Measurements from ENCODE around the gene LRMDA. TPM values are rescaled to one million over a fixed set of nuclear protein-coding genes. Genes with fewer than 3 reads are reported as not detected.

Gene LRMDA
- total RNA-seq, 3 donors from 2014 or later, result not detected

- H3K4me3 Mint-ChIP-seq, result no peak overlapping the region
- H3K27me3 Mint-ChIP-seq (ENCODE audit: low read depth), result no peaks in the 10 kb centered on the region
- H3K4me1 Mint-ChIP-seq (ENCODE audit: low read depth), result no peaks in the 10 kb centered on the region
- ATAC-seq, result no peak
- no peaks in the 10 kb centered on the region for H3K36me3 Mint-ChIP-seq (ENCODE audit: insufficient read depth)
- H3K9me3 Mint-ChIP-seq, result no peaks in the 10 kb centered on the region
- no peak for DNase-seq
Observed at GRCh38 chr10:75977139-75977538, 545.7 kb downstream of the LRMDA start.

GRCh38 chr10:75978213-75978612 lies 546.8 kb downstream of the LRMDA start:
- Mint-ChIP-seq H3K4me3 (no peak overlapping the region), H3K27me3 (ENCODE audit: low read depth) (no peaks in the 10 kb centered on the region), H3K4me1 (ENCODE audit: low read depth) (no peaks in the 10 kb centered on the region), H3K36me3 (ENCODE audit: insufficient read depth) (no peaks in the 10 kb centered on the region), H3K9me3 (no peaks in the 10 kb centered on the region)
- DNase-seq (no peak), ATAC-seq (no peak)

GRCh38 chr10:75980419-75981002 lies 549.1 kb downstream of the LRMDA start:
- DNase-seq (no peak), ATAC-seq (no peak)
- Mint-ChIP-seq H3K4me3 (no peak overlapping the region), H3K4me1 (ENCODE audit: low read depth) (no peaks in the 10 kb centered on the region), H3K36me3 (ENCODE audit: insufficient read depth) (no peaks in the 10 kb centered on the region), H3K27me3 (ENCODE audit: low read depth) (no peaks in the 10 kb centered on the region), H3K9me3 (no peaks in the 10 kb centered on the region)

- DNase-seq (no peak), ATAC-seq (no peak)
- Mint-ChIP-seq H3K4me3 (no peak overlapping the region), H3K9me3 (no peaks in the 10 kb centered on the region), H3K36me3 (ENCODE audit: insufficient read depth) (no peaks in the 10 kb centered on the region), H3K27me3 (ENCODE audit: low read depth) (no peaks in the 10 kb centered on the region), H3K4me1 (ENCODE audit: low read depth) (no peaks in the 10 kb centered on the region)
Observed at GRCh38 chr10:75982611-75983369, 551.4 kb downstream of the LRMDA start.

- Mint-ChIP-seq H3K27me3 (ENCODE audit: low read depth) (no peaks in the 10 kb centered on the region), H3K4me1 (ENCODE audit: low read depth) (no peaks in the 10 kb centered on the region), H3K4me3 (no peak overlapping the region), H3K9me3 (no peaks in the 10 kb centered on the region), H3K36me3 (ENCODE audit: insufficient read depth) (no peaks in the 10 kb centered on the region)
- DNase-seq (no peak), ATAC-seq (no peak)
Observed at GRCh38 chr10:75984067-75984466, 552.6 kb downstream of the LRMDA start.

- H3K27me3 Mint-ChIP-seq (ENCODE audit: low read depth), result no peaks in the 10 kb centered on the region
- no peaks in the 10 kb centered on the region for H3K4me1 Mint-ChIP-seq (ENCODE audit: low read depth)
Observed at GRCh38 chr10:75987616-75988015, 556.2 kb downstream of the LRMDA start.

GRCh38 chr10:75994357-75995040 lies 563.1 kb downstream of the LRMDA start:
- DNase-seq, result no peak
- Mint-ChIP-seq H3K27me3 (ENCODE audit: low read depth) (no peaks in the 10 kb centered on the region), H3K4me1 (ENCODE audit: low read depth) (no peaks in the 10 kb centered on the region), H3K4me3 (no peak overlapping the region), H3K36me3 (ENCODE audit: insufficient read depth) (no peaks in the 10 kb centered on the region), H3K9me3 (no peaks in the 10 kb centered on the region)
- ATAC-seq, result no peak

More at GRCh38 chr10:75987616-75988015, 556.2 kb downstream of the LRMDA start:
- no peak for ATAC-seq
- DNase-seq, result no peak
- Mint-ChIP-seq H3K4me3 (no peak overlapping the region), H3K9me3 (no peaks in the 10 kb centered on the region), H3K36me3 (ENCODE audit: insufficient read depth) (no peaks in the 10 kb centered on the region)

- no peak overlapping the region for H3K4me3 Mint-ChIP-seq
- H3K9me3 Mint-ChIP-seq, result no peaks in the 10 kb centered on the region
- ATAC-seq, result no peak
- no peak for DNase-seq
- H3K4me1 Mint-ChIP-seq (ENCODE audit: low read depth), result no peaks in the 10 kb centered on the region
- no peaks in the 10 kb centered on the region for H3K27me3 Mint-ChIP-seq (ENCODE audit: low read depth)
- H3K36me3 Mint-ChIP-seq (ENCODE audit: insufficient read depth), result no peaks in the 10 kb centered on the region
Observed at GRCh38 chr10:75995041-75995430, 563.6 kb downstream of the LRMDA start.

- Mint-ChIP-seq H3K36me3 (ENCODE audit: insufficient read depth) (no peaks in the 10 kb centered on the region), H3K4me1 (ENCODE audit: low read depth) (no peaks in the 10 kb centered on the region), H3K27me3 (ENCODE audit: low read depth) (no peaks in the 10 kb centered on the region), H3K4me3 (no peak overlapping the region), H3K9me3 (no peaks in the 10 kb centered on the region)
- DNase-seq, result no peak
- no peak for ATAC-seq
Observed at GRCh38 chr10:75995720-75996119, 564.3 kb downstream of the LRMDA start.

- no peak for DNase-seq
- H3K4me1 Mint-ChIP-seq (ENCODE audit: low read depth), result no peaks in the 10 kb centered on the region
- no peak overlapping the region for H3K4me3 Mint-ChIP-seq
- no peak for ATAC-seq
- no peaks in the 10 kb centered on the region for H3K36me3 Mint-ChIP-seq (ENCODE audit: insufficient read depth)
- H3K9me3 Mint-ChIP-seq, result no peaks in the 10 kb centered on the region
- no peaks in the 10 kb centered on the region for H3K27me3 Mint-ChIP-seq (ENCODE audit: low read depth)
Observed at GRCh38 chr10:75999001-75999400, 567.6 kb downstream of the LRMDA start.

- no peak overlapping the region for H3K4me3 Mint-ChIP-seq
- H3K27me3 Mint-ChIP-seq (ENCODE audit: low read depth), result no peaks in the 10 kb centered on the region
- H3K9me3 Mint-ChIP-seq, result no peaks in the 10 kb centered on the region
- no peaks in the 10 kb centered on the region for H3K36me3 Mint-ChIP-seq (ENCODE audit: insufficient read depth)
- DNase-seq (no peak), ATAC-seq (no peak)
- no peaks in the 10 kb centered on the region for H3K4me1 Mint-ChIP-seq (ENCODE audit: low read depth)
Observed at GRCh38 chr10:75999515-76000209, 568.2 kb downstream of the LRMDA start.

- DNase-seq, result no peak
Observed at GRCh38 chr10:76000550-76000949, 569.1 kb downstream of the LRMDA start.

GRCh38 chr10:76001019-76001418 lies 569.6 kb downstream of the LRMDA start:
- no peaks in the 10 kb centered on the region for H3K36me3 Mint-ChIP-seq (ENCODE audit: insufficient read depth)
- no peak for DNase-seq
- no peak overlapping the region for H3K4me3 Mint-ChIP-seq
- no peaks in the 10 kb centered on the region for H3K9me3 Mint-ChIP-seq
- no peaks in the 10 kb centered on the region for H3K27me3 Mint-ChIP-seq (ENCODE audit: low read depth)
- no peak for ATAC-seq
- no peaks in the 10 kb centered on the region for H3K4me1 Mint-ChIP-seq (ENCODE audit: low read depth)

More at GRCh38 chr10:76000550-76000949, 569.1 kb downstream of the LRMDA start:
- ATAC-seq, result no peak
- H3K27me3 Mint-ChIP-seq (ENCODE audit: low read depth), result no peaks in the 10 kb centered on the region
- H3K4me3 Mint-ChIP-seq, result no peak overlapping the region
- no peaks in the 10 kb centered on the region for H3K9me3 Mint-ChIP-seq
- no peaks in the 10 kb centered on the region for H3K36me3 Mint-ChIP-seq (ENCODE audit: insufficient read depth)
- no peaks in the 10 kb centered on the region for H3K4me1 Mint-ChIP-seq (ENCODE audit: low read depth)

GRCh38 chr10:76001461-76001860 lies 570.0 kb downstream of the LRMDA start:
- ATAC-seq (no peak), DNase-seq (no peak)
- Mint-ChIP-seq H3K27me3 (ENCODE audit: low read depth) (no peaks in the 10 kb centered on the region), H3K4me3 (no peak overlapping the region), H3K9me3 (no peaks in the 10 kb centered on the region), H3K36me3 (ENCODE audit: insufficient read depth) (no peaks in the 10 kb centered on the region), H3K4me1 (ENCODE audit: low read depth) (no peaks in the 10 kb centered on the region)

Data from activated T-cell treated with anti-CD3 and anti-CD28 coated beads, Interleukin-2, amount 50 U/mL, for 4 hours (primary cell).